Astrocyte of the hippocampus (primary cell): Measurements from ENCODE around the gene SYNE3.
A peak's percentile ranks its signal among the peaks of the same experiment; 100 is the strongest.

ENCODE experiments used
- DNase-seq: peaks from one replicate; pipeline ENCODE4 v3.0.0; 2011; ENCODE audit warnings: low read depth, low spot score

Gene SYNE3

GRCh38 chr14:95540236-95540855, 23.9 kb upstream of the SYNE3 start:
- DNase-seq, result no peak

- no peak for DNase-seq
Measured at GRCh38 chr14:95538801-95539509, 22.5 kb upstream of the SYNE3 start.

- no peak for DNase-seq
Measured at GRCh38 chr14:95537298-95538089, 21.0 kb upstream of the SYNE3 start.

GRCh38 chr14:95536671-95537070, 20.2 kb upstream of the SYNE3 start:
- DNase-seq, result no peak

GRCh38 chr14:95536036-95536593, 19.7 kb upstream of the SYNE3 start:
- DNase-seq, result no peak

- DNase-seq, result peak; percentile 38
Measured at GRCh38 chr14:95535226-95536021, 19.0 kb upstream of the SYNE3 start.

GRCh38 chr14:95534299-95535225, 18.1 kb upstream of the SYNE3 start, which contains the start of gene GLRX5:
Gene GLRX5, plus strand, starts transcription at chr14:95535050. Its CDS starts 40 bp downstream, at chr14:95535090.
- peak; percentile 100 for DNase-seq

- DNase-seq, result peak; percentile 40
Measured at GRCh38 chr14:95533822-95534221, 17.4 kb upstream of the SYNE3 start.

GRCh38 chr14:95533391-95533821, 17.0 kb upstream of the SYNE3 start:
- peak; percentile 37 for DNase-seq

GRCh38 chr14:95531969-95532368, 15.5 kb upstream of the SYNE3 start:
- DNase-seq, result no peak

GRCh38 chr14:95531473-95531872, 15.0 kb upstream of the SYNE3 start:
- DNase-seq, result peak; percentile 83

- no peak for DNase-seq
Measured at GRCh38 chr14:95530473-95531276, 14.2 kb upstream of the SYNE3 start.

- no peak for DNase-seq
Measured at GRCh38 chr14:95529216-95529615, 12.8 kb upstream of the SYNE3 start.

- DNase-seq, result peak; percentile 78
Measured at GRCh38 chr14:95527387-95528002, 11.0 kb upstream of the SYNE3 start.

- DNase-seq, result no peak
Measured at GRCh38 chr14:95526483-95527386, 10.3 kb upstream of the SYNE3 start.

- DNase-seq, result no peak
Measured at GRCh38 chr14:95525999-95526398, 9.5 kb upstream of the SYNE3 start.

- no peak for DNase-seq
Measured at GRCh38 chr14:95524706-95525512, 8.5 kb upstream of the SYNE3 start.
